Keratinocyte (primary cell): ENCODE data around the gene PRSS12. TPM values are rescaled to one million over a fixed set of nuclear protein-coding genes. Genes with fewer than 3 reads are reported as not detected.

Source experiments
- DNase-seq: peaks from one replicate; pipeline ENCODE4 v3.0.0-alpha.2; 2011; ENCODE audit warnings: low read depth, missing footprints, low spot score
- FAIRE-seq: peaks from 2 replicates; lab custom pipeline; 2011; peaks lifted over from hg19 to GRCh38; lab: Jason Lieb, UNC
- H2AFZ ChIP-seq: 2 replicates; pipeline ENCODE4 v1.6.0; 2012; ENCODE audit warnings: low read length, control low read depth, inconsistent platforms; ENCODE audit not compliant: control insufficient read depth
- H3K27ac ChIP-seq: 2 replicates; pipeline ENCODE4 v1.5.1; 2011; ENCODE audit warnings: low read length; ENCODE audit not compliant: control insufficient read depth, insufficient read depth
- H3K27me3 ChIP-seq: 3 replicates; pipeline ENCODE4 v1.6.0; 2011; ENCODE audit warnings: low read length; ENCODE audit not compliant: control insufficient read depth, insufficient read depth; ENCODE audit errors: extremely low read depth
- H3K36me3 ChIP-seq, 2 experiments: 2 replicates in 1 of 2; 3 replicates in 1 of 2; pipeline ENCODE4 v1.5.1; 2011; ENCODE audit warnings: low read length in 2 of 2, mild to moderate bottlenecking in 1 of 2; ENCODE audit not compliant: control insufficient read depth in 2 of 2, insufficient read depth in 2 of 2; ENCODE audit errors: extremely low read depth in 1 of 2
- H3K4me1 ChIP-seq: 3 replicates; pipeline ENCODE4 v1.5.1; 2011; ENCODE audit warnings: low read length; ENCODE audit not compliant: control insufficient read depth, insufficient read depth; ENCODE audit errors: extremely low read depth
- H3K4me2 ChIP-seq: 3 replicates; pipeline ENCODE4 v1.6.0; 2011; ENCODE audit warnings: low read depth, low read length; ENCODE audit not compliant: control insufficient read depth, insufficient read depth; ENCODE audit errors: extremely low read depth
- H3K4me3 ChIP-seq, 3 experiments: fragments of 200-600 bp in 1 of 3; sonication (generic) in 1 of 3; 2 replicates in 2 of 3; 3 replicates in 1 of 3; pipeline ENCODE4 v1.5.1; 2011 to 2016; ENCODE audit warnings: low read length in 3 of 3, mild to moderate bottlenecking in 3 of 3, control low read depth in 2 of 3, inconsistent platforms in 1 of 3, low read depth in 1 of 3, mixed read lengths in 1 of 3, mixed run types in 1 of 3, moderate library complexity in 1 of 3; ENCODE audit not compliant: control insufficient read depth in 2 of 3, insufficient read depth in 2 of 3; ENCODE audit errors: extremely low read depth in 1 of 3
- H3K79me2 ChIP-seq: 2 replicates; pipeline ENCODE4 v1.6.0; 2012; ENCODE audit warnings: low read length; ENCODE audit not compliant: control insufficient read depth, insufficient read depth
- H3K9ac ChIP-seq: 3 replicates; pipeline ENCODE4 v1.6.0; 2011; ENCODE audit warnings: low read length; ENCODE audit not compliant: control insufficient read depth, insufficient read depth; ENCODE audit errors: extremely low read depth
- H3K9me1 ChIP-seq: 3 replicates; pipeline ENCODE4 v1.6.0; 2011; ENCODE audit warnings: low read length; ENCODE audit not compliant: control insufficient read depth, insufficient read depth; ENCODE audit errors: extremely low read depth
- H3K9me3 ChIP-seq: 2 replicates; pipeline ENCODE4 v1.5.1; 2012; ENCODE audit warnings: low read depth, low read length; ENCODE audit not compliant: control insufficient read depth
- H4K20me1 ChIP-seq: 3 replicates; pipeline ENCODE4 v1.6.0; 2011; ENCODE audit warnings: low read length; ENCODE audit not compliant: control insufficient read depth, insufficient read depth; ENCODE audit errors: extremely low read depth
- CTCF ChIP-seq, 3 experiments: IDR thresholded peaks in 1 of 3; conservative IDR thresholded peaks in 1 of 3; optimal IDR thresholded peaks in 1 of 3; 2 replicates in 2 of 3; 3 replicates in 1 of 3; pipeline versions ENCODE3 to v1.5.1; 2011; ENCODE audit warnings: low read length in 3 of 3, mild to moderate bottlenecking in 3 of 3, moderate library complexity in 2 of 3, control low read depth in 1 of 3, inconsistent platforms in 1 of 3; ENCODE audit not compliant: insufficient read depth in 2 of 3; ENCODE audit errors: extremely low read depth in 1 of 3
- EZH2 ChIP-seq: IDR thresholded peaks from one replicate; pipeline ENCODE4 v1.6.1; 2012; ENCODE audit warnings: inconsistent platforms, mild to moderate bottlenecking, low read length, moderate library complexity
- dilution Hi-C: fragments of 300-500 bp; cut with MboI; formaldehyde crosslinking; loops from one replicate; pipeline ENCODE4 v1.7.0; 2020; ENCODE audit warnings: low sequenced_read_pairs; ENCODE audit not compliant: extremely low pct_ligation_motif_present
- polyA plus RNA-seq, 5 experiments: library from polyadenylated mRNA; depleted of rRNA in 3 of 5; stranded (reverse) in 3 of 5; stranded (forward) in 1 of 5; unstranded in 1 of 5; fragments of >200 nt; gene quantifications; 1 replicate in 1 of 5; 2 replicates in 3 of 5; 3 replicates in 1 of 5; pipeline versions ENCODE4 v1.2.1 to v1.2.3, GENCODE V29; 2011 to 2012; ENCODE audit warnings: missing spikeins in 2 of 5, low read depth in 1 of 5, low replicate concordance in 1 of 5

PRSS12 gene
- polyA plus RNA-seq, 1 donor (not counting 4 experiments of a cell fraction or from before 2014, with no cell fraction given): 16.6 TPM

- no peaks in the 10 kb centered on the region for H3K79me2 ChIP-seq
- no peak for TF ChIP-seq EZH2
- no peak for TF ChIP-seq CTCF (optimal IDR thresholded peaks at IDR 0.05 in 1 of 3, IDR thresholded peaks at IDR 0.05 in 1 of 3, conservative IDR thresholded peaks at IDR 0.05 in 1 of 3; ENCODE audit: extremely low read depth in 1 of 3, insufficient read depth in 2 of 3, low read length in 3 of 3)
Observed at GRCh38 chr4:118361192-118361591, 8.4 kb upstream of the PRSS12 start.

GRCh38 chr4:118360106-118360505 lies 7.3 kb upstream of the PRSS12 start:
- H3K4me2 ChIP-seq: no peak overlapping the region
- no peaks in the 10 kb centered on the region for H3K79me2 ChIP-seq
- H2AFZ ChIP-seq: no peak overlapping the region
- dilution Hi-C loops: no loop called here
- no peaks in the 10 kb centered on the region for H3K9me1 ChIP-seq
- no peaks in the 10 kb centered on the region for H3K4me1 ChIP-seq
- H3K36me3 ChIP-seq: no peaks in the 10 kb centered on the region
- H3K27me3 ChIP-seq: no peaks in the 10 kb centered on the region
- no peaks in the 10 kb centered on the region for H3K9me3 ChIP-seq
- TF ChIP-seq EZH2 (no peak), CTCF (optimal IDR thresholded peaks at IDR 0.05 in 1 of 3, IDR thresholded peaks at IDR 0.05 in 1 of 3, conservative IDR thresholded peaks at IDR 0.05 in 1 of 3; ENCODE audit: extremely low read depth in 1 of 3, insufficient read depth in 2 of 3, low read length in 3 of 3) (no peak)
- DNase-seq (no peak), FAIRE-seq (no peak)
- H3K4me3 ChIP-seq: no peak overlapping the region
- no peaks in the 10 kb centered on the region for H4K20me1 ChIP-seq
- no peak overlapping the region for H3K9ac ChIP-seq
- no peak overlapping the region for H3K27ac ChIP-seq

More at GRCh38 chr4:118361192-118361591, 8.4 kb upstream of the PRSS12 start:
- Histone ChIP-seq H3K4me1 (no peaks in the 10 kb centered on the region), H3K4me2 (no peak overlapping the region), H4K20me1 (no peaks in the 10 kb centered on the region), H3K9me1 (no peaks in the 10 kb centered on the region), H3K36me3 (no peaks in the 10 kb centered on the region), H3K4me3 (no peak overlapping the region), H3K9ac (no peak overlapping the region), H3K9me3 (no peaks in the 10 kb centered on the region), H3K27me3 (no peaks in the 10 kb centered on the region), H3K27ac (no peak overlapping the region), H2AFZ (no peak overlapping the region)
- DNase-seq (no peak), FAIRE-seq (no peak)
- dilution Hi-C loops: no loop called here
